ENCODE data around the gene LRCH4. TPM values are rescaled to one million over a fixed set of nuclear protein-coding genes. Genes with fewer than 3 reads are reported as not detected.
A peak's percentile ranks its signal among the peaks of the same experiment; 100 is the strongest.
"Not testable (repeated sequence)": the region's sequence is repeated elsewhere in the genome, so short reads cannot be mapped to it uniquely, and the experiment has no call there.

The LRCH4 gene
- total and polyA plus RNA-seq, 11 donors, result 18.5 to 46.6 (median 34.1) TPM

DNA sequence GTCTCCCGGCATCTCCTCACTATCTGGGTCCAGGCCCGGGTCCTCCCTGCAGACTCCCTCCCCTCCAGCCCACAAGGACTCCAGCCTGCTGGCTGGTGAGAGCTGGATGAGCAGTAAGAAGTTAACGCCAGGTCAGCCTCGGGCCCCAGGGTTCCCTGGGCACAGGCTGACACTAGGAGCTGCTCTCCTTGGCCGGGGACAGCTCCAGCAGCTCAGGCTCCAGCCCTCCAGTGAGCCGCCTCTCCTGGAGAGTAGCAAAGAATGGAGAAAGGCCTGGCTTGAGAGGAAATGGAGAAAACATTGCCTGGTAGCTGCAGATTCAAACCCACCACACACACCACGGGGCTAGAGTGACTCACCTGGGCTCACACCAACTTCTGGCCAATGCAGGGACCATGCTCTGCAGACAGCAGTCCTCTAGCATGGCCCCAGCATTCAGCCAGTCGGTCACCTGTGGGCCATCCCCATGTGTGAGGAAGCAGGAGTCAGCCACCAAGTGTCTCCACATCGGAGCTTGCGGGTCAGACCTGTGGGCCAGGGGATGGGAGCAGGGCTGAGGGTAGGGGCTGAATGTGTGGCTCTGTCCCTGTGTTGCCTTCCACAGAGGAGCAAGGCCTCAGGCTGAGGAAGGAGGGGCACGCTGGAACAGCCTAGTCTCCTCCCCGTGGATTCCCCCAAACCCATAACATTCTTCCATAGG lies 18.7 kb downstream of the LRCH4 start:
- Histone ChIP-seq H3K36me3 (peaks cover 0 to 12% (median 7%) of the 10 kb centered on the region in 9 donors), H3K9me3 (no peaks in the 10 kb centered on the region), H3K27me3 (no peaks in the 10 kb centered on the region), H3K4me1 (peaks cover 0 to 26% (median 13%) of the 10 kb centered on the region in 12 donors), H3K4me3 (no peak overlapping the region), H3K27ac (no peak overlapping the region)
- 75 to 86% (median 78%) methylated on average over 11 to 12 of the region's 12 CpGs for WGBS, 4 donors
- TF ChIP-seq, protein P1, sequence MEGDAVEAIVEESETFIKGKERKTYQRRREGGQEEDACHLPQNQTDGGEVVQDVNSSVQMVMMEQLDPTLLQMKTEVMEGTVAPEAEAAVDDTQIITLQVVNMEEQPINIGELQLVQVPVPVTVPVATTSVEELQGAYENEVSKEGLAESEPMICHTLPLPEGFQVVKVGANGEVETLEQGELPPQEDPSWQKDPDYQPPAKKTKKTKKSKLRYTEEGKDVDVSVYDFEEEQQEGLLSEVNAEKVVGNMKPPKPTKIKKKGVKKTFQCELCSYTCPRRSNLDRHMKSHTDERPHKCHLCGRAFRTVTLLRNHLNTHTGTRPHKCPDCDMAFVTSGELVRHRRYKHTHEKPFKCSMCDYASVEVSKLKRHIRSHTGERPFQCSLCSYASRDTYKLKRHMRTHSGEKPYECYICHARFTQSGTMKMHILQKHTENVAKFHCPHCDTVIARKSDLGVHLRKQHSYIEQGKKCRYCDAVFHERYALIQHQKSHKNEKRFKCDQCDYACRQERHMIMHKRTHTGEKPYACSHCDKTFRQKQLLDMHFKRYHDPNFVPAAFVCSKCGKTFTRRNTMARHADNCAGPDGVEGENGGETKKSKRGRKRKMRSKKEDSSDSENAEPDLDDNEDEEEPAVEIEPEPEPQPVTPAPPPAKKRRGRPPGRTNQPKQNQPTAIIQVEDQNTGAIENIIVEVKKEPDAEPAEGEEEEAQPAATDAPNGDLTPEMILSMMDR (IDR thresholded peaks at IDR 0.05), result no peak
- no peak for TF ChIP-seq POLR2A (IDR thresholded peaks at IDR 0.05)
- intact Hi-C loops (cut with DNase I), result loop anchor here in 2 of 10 donors (5.0 to 10.0 kb wide), 2 partner anchors 125 to 158 kb away; partner anchors contain the start of genes EPO (in 1 of the 2) and GIGYF1 (in 1 of the 2)
- ATAC-seq (no peak), DNase-seq (peak in 2 of 5 donors; percentile 15 to 58)

- no peaks in the 10 kb centered on the region for H3K27me3 ChIP-seq
- ATAC-seq (no peak), DNase-seq (peak in 1 of 5 donors; percentile 19)
- intact Hi-C loops (cut with DNase I), result loop anchor here in 2 of 10 donors (5.0 to 10.0 kb wide), 2 partner anchors 126 to 159 kb away; partner anchors contain the start of genes EPO (in 1 of the 2) and GIGYF1 (in 1 of the 2)
- no peak overlapping the region for H3K4me3 ChIP-seq
- H3K27ac ChIP-seq, result no peak overlapping the region
- peaks cover 0 to 25% (median 13%) of the 10 kb centered on the region in 12 donors for H3K4me1 ChIP-seq
- 87 to 94% (median 91%) methylated on average over 6 of the region's 6 CpGs for WGBS, 4 donors
- H3K9me3 ChIP-seq, result no peaks in the 10 kb centered on the region
- TF ChIP-seq POLR2A (IDR thresholded peaks at IDR 0.05), result no peak
- TF ChIP-seq, protein P1 (IDR thresholded peaks at IDR 0.05), result no peak
- peaks cover 0 to 12% (median 7%) of the 10 kb centered on the region in 9 donors for H3K36me3 ChIP-seq
These were observed 19.9 kb downstream of the LRCH4 start for GRCh38 chr7:100566018-100566531.

DNA sequence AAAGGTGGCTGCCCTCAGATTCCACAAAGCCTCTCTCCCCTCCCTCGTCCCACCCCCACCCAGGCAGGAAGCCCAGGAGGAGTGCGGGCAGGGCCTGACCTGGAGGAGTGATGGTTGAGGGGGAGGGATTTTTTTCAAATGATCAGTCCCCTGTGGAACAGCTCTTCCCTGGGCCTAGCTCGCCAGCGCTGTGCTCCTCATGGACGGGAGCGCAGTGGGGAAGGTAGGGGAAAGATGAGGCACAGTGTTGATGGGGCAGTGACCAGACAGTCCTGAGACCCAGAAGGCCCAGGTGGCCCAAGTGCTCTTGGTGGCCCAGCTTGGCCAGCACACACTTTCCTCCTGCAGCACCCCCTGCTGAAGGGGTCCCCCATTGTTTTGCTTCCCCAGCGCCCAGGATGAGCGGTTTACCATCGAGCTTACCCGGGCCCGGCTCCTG lies 20.8 kb downstream of the LRCH4 start:
- peaks cover 0 to 12% (median 9%) of the 10 kb centered on the region in 9 donors for H3K36me3 ChIP-seq
- DNase-seq (peak in 1 of 5 donors; percentile 54), ATAC-seq (no peak)
- H3K27me3 ChIP-seq, result no peaks in the 10 kb centered on the region
- intact Hi-C loops (cut with DNase I), result loop anchor here in 3 of 10 donors (2.0 to 10.0 kb wide), 3 partner anchors 126 to 160 kb away; partner anchors contain the start of genes EPO (in 1 of the 3) and GIGYF1 (in 1 of the 3)
- H3K4me3 ChIP-seq, result no peak overlapping the region
- H3K9me3 ChIP-seq, result no peaks in the 10 kb centered on the region
- WGBS, 4 donors, result 92 to 96% (median 93%) methylated on average over 10 to 11 of the region's 11 CpGs
- peaks cover 0 to 18% (median 8%) of the 10 kb centered on the region in 12 donors for H3K4me1 ChIP-seq
- TF ChIP-seq, protein P1 (IDR thresholded peaks at IDR 0.05), result no peak
- no peak for TF ChIP-seq POLR2A (IDR thresholded peaks at IDR 0.05)
- no peak overlapping the region for H3K27ac ChIP-seq

GRCh38 chr7:100564405-100564804 lies 21.5 kb downstream of the LRCH4 start:
- H3K9me3 ChIP-seq, H3K27ac ChIP-seq, H3K4me3 ChIP-seq, H3K27me3 ChIP-seq, ATAC-seq, DNase-seq: not testable (repeated sequence)
- H3K4me1 ChIP-seq, result peaks cover 0 to 16% (median 5%) of the 10 kb centered on the region in 12 donors
- 92 to 97% (median 94%) methylated on average over 6 of the region's 6 CpGs for WGBS, 4 donors
- H3K36me3 ChIP-seq, result peaks cover 0 to 12% (median 9%) of the 10 kb centered on the region in 9 donors
- intact Hi-C loops (cut with DNase I), result loop anchor here (2.0 to 10.0 kb wide), 8 partner anchors 52 to 163 kb away; partner anchors contain the start of genes GIGYF1 (in 6 of the 10) and EPO (in 1 of the 10)

All from heart left ventricle (tissue), 16 donors.